ENCODE results near the gene CHRNA1. TPM values are rescaled to one million over a fixed set of nuclear protein-coding genes. Genes with fewer than 3 reads are reported as not detected.

Gene CHRNA1
- total RNA-seq, 2 donors from 2014 or later, result not detected

GRCh38 chr2:174784909-174785308 is 20.6 kb upstream of the CHRNA1 start:
- no peaks in the 10 kb centered on the region for H3K27me3 ChIP-seq (ENCODE audit: control insufficient read depth, insufficient read depth, low read length, poor library complexity, severe bottlenecking)
- no peak for TF ChIP-seq CTCF (conservative IDR thresholded peaks at IDR 0.05)
- WGBS, 2 experiments (ENCODE audit: insufficient coverage in 1 of 2, insufficient read length in 1 of 2), result 97 to 99% methylated on average over 3 to 5 of the region's 5 CpGs
- H3K27ac Mint-ChIP-seq, result no peak overlapping the region
- DNase-seq, result no peak
- H3K4me3 ChIP-seq (ENCODE audit: low read length), result no peak overlapping the region
- H3K9me3 Mint-ChIP-seq, result no peaks in the 10 kb centered on the region
- H3K27me3 Mint-ChIP-seq (ENCODE audit: insufficient read depth), result no peaks in the 10 kb centered on the region
- no peak overlapping the region for H3K9ac ChIP-seq (ENCODE audit: extremely low read depth, low read length, poor library complexity, severe bottlenecking)
- H3K27ac ChIP-seq (ENCODE audit: low read depth, low read length), result no peak overlapping the region
- H3K36me3 Mint-ChIP-seq (ENCODE audit: low read depth), result no peaks in the 10 kb centered on the region
- no peak overlapping the region for H3K4me3 Mint-ChIP-seq
- no peaks in the 10 kb centered on the region for H3K36me3 ChIP-seq (ENCODE audit: control insufficient read depth, insufficient read depth, low read length)
- H3K4me1 ChIP-seq (ENCODE audit: control insufficient read depth, insufficient read depth, low read length), result no peaks in the 10 kb centered on the region
- peaks cover 4% of the 10 kb centered on the region for H3K4me1 Mint-ChIP-seq
- H3K9me3 ChIP-seq (ENCODE audit: control insufficient read depth, low read length), result no peaks in the 10 kb centered on the region

- no peak overlapping the region for H3K4me3 ChIP-seq (ENCODE audit: low read length)
- no peaks in the 10 kb centered on the region for H3K4me1 ChIP-seq (ENCODE audit: control insufficient read depth, insufficient read depth, low read length)
- no peak for TF ChIP-seq CTCF (conservative IDR thresholded peaks at IDR 0.05)
- H3K4me1 Mint-ChIP-seq, result peaks cover 7% of the 10 kb centered on the region
- no peaks in the 10 kb centered on the region for H3K9me3 Mint-ChIP-seq
- H3K27me3 Mint-ChIP-seq (ENCODE audit: insufficient read depth), result no peaks in the 10 kb centered on the region
- no peaks in the 10 kb centered on the region for H3K9me3 ChIP-seq (ENCODE audit: control insufficient read depth, low read length)
- 94 to 97% methylated on average over 6 to 7 of the region's 7 CpGs for whole genome bisulfite sequencing, 2 experiments (ENCODE audit: insufficient coverage in 1 of 2, insufficient read length in 1 of 2)
- no peaks in the 10 kb centered on the region for H3K36me3 ChIP-seq (ENCODE audit: control insufficient read depth, insufficient read depth, low read length)
- no peaks in the 10 kb centered on the region for H3K36me3 Mint-ChIP-seq (ENCODE audit: low read depth)
- H3K27ac Mint-ChIP-seq, result no peak overlapping the region
- no peaks in the 10 kb centered on the region for H3K27me3 ChIP-seq (ENCODE audit: control insufficient read depth, insufficient read depth, low read length, poor library complexity, severe bottlenecking)
- H3K27ac ChIP-seq (ENCODE audit: low read depth, low read length), result no peak overlapping the region
- H3K9ac ChIP-seq (ENCODE audit: extremely low read depth, low read length, poor library complexity, severe bottlenecking), result no peak overlapping the region
- DNase-seq, result peak; percentile 18
- H3K4me3 Mint-ChIP-seq, result no peak overlapping the region
Observed at GRCh38 chr2:174784316-174784715, 20.0 kb upstream of the CHRNA1 start.

- Histone ChIP-seq H3K9ac (ENCODE audit: extremely low read depth, low read length, poor library complexity, severe bottlenecking) (no peak overlapping the region), H3K4me3 (ENCODE audit: low read length) (no peak overlapping the region), H3K4me1 (ENCODE audit: control insufficient read depth, insufficient read depth, low read length) (no peaks in the 10 kb centered on the region), H3K36me3 (ENCODE audit: control insufficient read depth, insufficient read depth, low read length) (no peaks in the 10 kb centered on the region), H3K27ac (ENCODE audit: low read depth, low read length) (no peak overlapping the region), H3K9me3 (ENCODE audit: control insufficient read depth, low read length) (no peaks in the 10 kb centered on the region), H3K27me3 (ENCODE audit: control insufficient read depth, insufficient read depth, low read length, poor library complexity, severe bottlenecking) (no peaks in the 10 kb centered on the region)
- H3K27ac Mint-ChIP-seq, result no peak overlapping the region
- H3K9me3 Mint-ChIP-seq, result no peaks in the 10 kb centered on the region
- H3K4me3 Mint-ChIP-seq, result no peak overlapping the region
- peaks cover 19% of the 10 kb centered on the region for H3K4me1 Mint-ChIP-seq
- no peak for DNase-seq
- H3K27me3 Mint-ChIP-seq (ENCODE audit: insufficient read depth), result no peaks in the 10 kb centered on the region
- H3K36me3 Mint-ChIP-seq (ENCODE audit: low read depth), result no peaks in the 10 kb centered on the region
- WGBS, 2 experiments (ENCODE audit: insufficient coverage in 1 of 2, insufficient read length in 1 of 2), result 91 to 93% methylated on average over 5 to 11 of the region's 11 CpGs
- no peak for TF ChIP-seq CTCF (conservative IDR thresholded peaks at IDR 0.05)
Observed at GRCh38 chr2:174781996-174782395, 17.7 kb upstream of the CHRNA1 start.
